ENCODE measurements around the gene ST3GAL3. TPM values are rescaled to one million over a fixed set of nuclear protein-coding genes. Genes with fewer than 3 reads are reported as not detected.

The ST3GAL3 gene
- total RNA-seq, 1 donor from 2014 or later: 11.4 TPM

DNA sequence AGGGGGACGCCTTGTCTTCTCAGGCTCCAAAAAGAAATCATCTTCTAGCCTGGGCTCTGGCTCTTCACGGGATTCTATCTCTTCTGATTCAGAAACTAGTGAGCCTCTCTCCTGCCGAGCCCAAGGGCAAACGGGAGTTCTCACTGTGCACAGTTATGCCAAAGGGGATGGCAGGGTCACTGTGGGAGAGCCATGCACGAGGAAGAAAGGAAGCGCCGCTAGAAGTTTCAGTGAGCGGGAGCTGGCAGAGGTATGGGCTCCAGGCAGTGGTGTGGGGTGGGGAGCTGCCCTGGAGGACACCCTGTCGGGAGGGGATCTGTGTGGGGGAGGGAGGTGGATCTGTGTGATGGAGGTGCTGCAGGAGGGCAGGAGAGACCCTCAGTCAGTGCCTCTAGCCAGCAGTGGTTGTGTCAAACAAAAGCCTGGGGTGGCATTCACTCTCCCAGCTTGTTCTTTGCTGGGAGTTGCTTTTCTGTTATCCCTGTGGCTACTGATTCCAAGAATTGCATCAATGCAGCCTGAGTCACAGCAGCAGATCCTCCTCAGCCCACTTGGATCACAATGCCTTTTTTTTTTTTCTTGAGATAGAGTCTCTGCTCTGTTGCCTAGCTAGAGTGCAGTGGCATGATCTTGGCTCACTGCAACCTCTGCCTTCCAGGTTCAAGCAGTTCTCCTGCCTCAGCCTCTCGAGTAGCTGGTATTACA, 35.6 kb upstream of the ST3GAL3 start:
- peak; percentile 85 for FAIRE-seq
- peak; percentile 76 for DNase-seq (ENCODE audit: low read depth)
- peak overlapping the region; percentile 96 for H3K27ac Mint-ChIP-seq (ENCODE audit: unreplicated experiment)
- peaks cover 69% of the 10 kb centered on the region for H3K36me3 ChIP-seq (ENCODE audit: insufficient read depth, low read length)
- no peak overlapping the region for H3K4me3 ChIP-seq (ENCODE audit: insufficient read depth, low read depth, low read length)
- no peaks in the 10 kb centered on the region for H3K27me3 ChIP-seq (ENCODE audit: insufficient read depth, low read length)
- H3K27ac ChIP-seq (ENCODE audit: low read depth, low read length): peak overlapping the region; percentile 51
- peaks cover 47% of the 10 kb centered on the region for H3K36me3 Mint-ChIP-seq (ENCODE audit: low read depth, unreplicated experiment)
- peak overlapping the region; percentile 46 for H3K9ac ChIP-seq (ENCODE audit: low read length)
- peaks cover 33% of the 10 kb centered on the region for H3K4me1 Mint-ChIP-seq (ENCODE audit: low read depth, unreplicated experiment)
- H4K20me1 ChIP-seq (ENCODE audit: insufficient read depth, low read length): peaks cover 63% of the 10 kb centered on the region
- no peaks in the 10 kb centered on the region for H3K9me3 ChIP-seq (ENCODE audit: insufficient read depth, low read depth, low read length)
- no peak overlapping the region for H3K4me3 Mint-ChIP-seq (ENCODE audit: unreplicated experiment)
- no peaks in the 10 kb centered on the region for H3K9me3 Mint-ChIP-seq (ENCODE audit: unreplicated experiment)
- H3K4me1 ChIP-seq (ENCODE audit: insufficient read depth, low read length): peaks cover 23% of the 10 kb centered on the region
- H2AFZ ChIP-seq (ENCODE audit: low read depth, low read length): no peak overlapping the region
- peak overlapping the region; percentile 59 for H3K4me2 ChIP-seq (ENCODE audit: low read length)
- no peak for TF ChIP-seq EZH2 (IDR thresholded peaks at IDR 0.05; ENCODE audit: insufficient read depth, low read length)
- TF ChIP-seq, protein P1, sequence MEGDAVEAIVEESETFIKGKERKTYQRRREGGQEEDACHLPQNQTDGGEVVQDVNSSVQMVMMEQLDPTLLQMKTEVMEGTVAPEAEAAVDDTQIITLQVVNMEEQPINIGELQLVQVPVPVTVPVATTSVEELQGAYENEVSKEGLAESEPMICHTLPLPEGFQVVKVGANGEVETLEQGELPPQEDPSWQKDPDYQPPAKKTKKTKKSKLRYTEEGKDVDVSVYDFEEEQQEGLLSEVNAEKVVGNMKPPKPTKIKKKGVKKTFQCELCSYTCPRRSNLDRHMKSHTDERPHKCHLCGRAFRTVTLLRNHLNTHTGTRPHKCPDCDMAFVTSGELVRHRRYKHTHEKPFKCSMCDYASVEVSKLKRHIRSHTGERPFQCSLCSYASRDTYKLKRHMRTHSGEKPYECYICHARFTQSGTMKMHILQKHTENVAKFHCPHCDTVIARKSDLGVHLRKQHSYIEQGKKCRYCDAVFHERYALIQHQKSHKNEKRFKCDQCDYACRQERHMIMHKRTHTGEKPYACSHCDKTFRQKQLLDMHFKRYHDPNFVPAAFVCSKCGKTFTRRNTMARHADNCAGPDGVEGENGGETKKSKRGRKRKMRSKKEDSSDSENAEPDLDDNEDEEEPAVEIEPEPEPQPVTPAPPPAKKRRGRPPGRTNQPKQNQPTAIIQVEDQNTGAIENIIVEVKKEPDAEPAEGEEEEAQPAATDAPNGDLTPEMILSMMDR (IDR thresholded peaks at IDR 0.05; ENCODE audit: insufficient read depth, low read depth, low read length): no peak
- peaks cover 30% of the 10 kb centered on the region for H3K79me2 ChIP-seq (ENCODE audit: insufficient read depth, low read length)
- no peaks in the 10 kb centered on the region for H3K27me3 Mint-ChIP-seq (ENCODE audit: low read depth, unreplicated experiment)

DNA sequence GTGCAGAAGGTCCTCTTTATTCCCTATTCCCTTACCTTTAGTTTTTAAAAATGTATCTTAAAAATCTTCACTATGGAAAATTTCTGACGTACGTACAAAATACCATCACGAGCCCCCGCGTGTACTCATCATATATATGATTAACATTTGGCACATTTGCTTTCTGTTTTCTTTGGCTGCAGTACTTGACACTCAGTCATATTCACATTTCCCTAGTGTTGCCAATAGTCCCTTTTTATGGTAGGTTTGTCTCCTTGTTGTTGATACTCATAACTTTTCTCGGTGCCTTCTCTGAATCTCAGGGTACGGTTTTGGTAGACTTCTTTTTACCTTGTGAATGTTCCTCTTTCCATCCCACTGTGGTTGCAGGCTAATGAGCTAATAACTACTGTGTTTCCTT, 34.1 kb upstream of the ST3GAL3 start:
- H3K9me3 Mint-ChIP-seq (ENCODE audit: unreplicated experiment): no peaks in the 10 kb centered on the region
- H3K36me3 ChIP-seq (ENCODE audit: insufficient read depth, low read length): peaks cover 60% of the 10 kb centered on the region
- peaks cover 46% of the 10 kb centered on the region for H3K36me3 Mint-ChIP-seq (ENCODE audit: low read depth, unreplicated experiment)
- H3K27me3 ChIP-seq (ENCODE audit: insufficient read depth, low read length): no peaks in the 10 kb centered on the region
- H3K27ac Mint-ChIP-seq (ENCODE audit: unreplicated experiment): peak overlapping the region; percentile 38
- H2AFZ ChIP-seq (ENCODE audit: low read depth, low read length): no peak overlapping the region
- peaks cover 33% of the 10 kb centered on the region for H3K4me1 Mint-ChIP-seq (ENCODE audit: low read depth, unreplicated experiment)
- H3K4me1 ChIP-seq (ENCODE audit: insufficient read depth, low read length): peaks cover 22% of the 10 kb centered on the region
- H3K9me3 ChIP-seq (ENCODE audit: insufficient read depth, low read depth, low read length): no peaks in the 10 kb centered on the region
- H3K27ac ChIP-seq (ENCODE audit: low read depth, low read length): no peak overlapping the region
- H3K9ac ChIP-seq (ENCODE audit: low read length): no peak overlapping the region
- no peak overlapping the region for H3K4me3 ChIP-seq (ENCODE audit: insufficient read depth, low read depth, low read length)
- H4K20me1 ChIP-seq (ENCODE audit: insufficient read depth, low read length): peaks cover 68% of the 10 kb centered on the region
- H3K4me2 ChIP-seq (ENCODE audit: low read length): no peak overlapping the region
- peak overlapping the region; percentile 47 for H3K4me3 Mint-ChIP-seq (ENCODE audit: unreplicated experiment)
- no peak for DNase-seq (ENCODE audit: low read depth)
- TF ChIP-seq, protein P1 (IDR thresholded peaks at IDR 0.05; ENCODE audit: insufficient read depth, low read depth, low read length): no peak
- no peak for FAIRE-seq
- peaks cover 26% of the 10 kb centered on the region for H3K79me2 ChIP-seq (ENCODE audit: insufficient read depth, low read length)
- H3K27me3 Mint-ChIP-seq (ENCODE audit: low read depth, unreplicated experiment): no peaks in the 10 kb centered on the region

DNA sequence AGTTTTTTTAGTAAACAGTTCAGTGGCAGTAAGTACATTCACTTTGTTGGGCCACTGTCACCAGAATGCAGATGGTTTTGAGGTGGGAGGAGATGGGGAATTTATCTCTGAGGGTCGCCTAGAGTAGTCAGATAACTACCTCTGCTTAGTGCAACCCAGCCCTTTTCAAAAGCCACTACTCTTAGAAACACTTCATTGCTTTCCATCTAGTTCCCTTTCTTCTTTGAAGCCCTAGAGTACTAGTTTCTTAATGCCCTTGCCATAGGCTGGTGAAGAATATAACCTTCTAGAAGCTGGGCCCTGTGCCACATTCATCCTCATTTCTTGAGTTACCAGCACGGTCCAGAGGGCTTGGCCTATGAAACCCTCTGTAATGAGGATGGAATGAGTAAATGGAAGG, 28.4 kb upstream of the ST3GAL3 start:
- peaks cover 33% of the 10 kb centered on the region for H3K36me3 Mint-ChIP-seq (ENCODE audit: low read depth, unreplicated experiment)

More for the DNA sequence above, 28.4 kb upstream of the ST3GAL3 start:
- DNase-seq (ENCODE audit: low read depth) (no peak), FAIRE-seq (no peak)
- H3K36me3 ChIP-seq (ENCODE audit: insufficient read depth, low read length): peaks cover 47% of the 10 kb centered on the region
- no peak overlapping the region for H3K27ac ChIP-seq (ENCODE audit: low read depth, low read length)
- H2AFZ ChIP-seq (ENCODE audit: low read depth, low read length): no peak overlapping the region
- H3K9ac ChIP-seq (ENCODE audit: low read length): no peak overlapping the region
- peaks cover 33% of the 10 kb centered on the region for H3K79me2 ChIP-seq (ENCODE audit: insufficient read depth, low read length)
- TF ChIP-seq, protein P1 (IDR thresholded peaks at IDR 0.05; ENCODE audit: insufficient read depth, low read depth, low read length): no peak
- TF ChIP-seq EZH2 (IDR thresholded peaks at IDR 0.05; ENCODE audit: insufficient read depth, low read length): no peak
- no peak overlapping the region for H3K4me3 Mint-ChIP-seq (ENCODE audit: unreplicated experiment)
- no peaks in the 10 kb centered on the region for H3K27me3 ChIP-seq (ENCODE audit: insufficient read depth, low read length)
- no peaks in the 10 kb centered on the region for H3K27me3 Mint-ChIP-seq (ENCODE audit: low read depth, unreplicated experiment)
- H3K9me3 Mint-ChIP-seq (ENCODE audit: unreplicated experiment): no peaks in the 10 kb centered on the region
- H3K4me2 ChIP-seq (ENCODE audit: low read length): no peak overlapping the region
- H3K4me3 ChIP-seq (ENCODE audit: insufficient read depth, low read depth, low read length): no peak overlapping the region
- H3K9me3 ChIP-seq (ENCODE audit: insufficient read depth, low read depth, low read length): no peaks in the 10 kb centered on the region
- H3K4me1 ChIP-seq (ENCODE audit: insufficient read depth, low read length): no peaks in the 10 kb centered on the region
- no peak overlapping the region for H3K27ac Mint-ChIP-seq (ENCODE audit: unreplicated experiment)
- peaks cover 78% of the 10 kb centered on the region for H4K20me1 ChIP-seq (ENCODE audit: insufficient read depth, low read length)
- H3K4me1 Mint-ChIP-seq (ENCODE audit: low read depth, unreplicated experiment): peaks cover 9% of the 10 kb centered on the region

All from astrocyte (in vitro differentiated cells and primary cell).